NCI-H146 treated with DMSO at 0.1 percent for 48 hours (cell line): Measurements from ENCODE around the gene RPL15.

Experiments used
- DNase-seq: peaks from one replicate; lab custom pipeline; 2025; ENCODE audit not compliant: unreplicated experiment; lab: John Stamatoyannopoulos, UW

RPL15 gene

DNA sequence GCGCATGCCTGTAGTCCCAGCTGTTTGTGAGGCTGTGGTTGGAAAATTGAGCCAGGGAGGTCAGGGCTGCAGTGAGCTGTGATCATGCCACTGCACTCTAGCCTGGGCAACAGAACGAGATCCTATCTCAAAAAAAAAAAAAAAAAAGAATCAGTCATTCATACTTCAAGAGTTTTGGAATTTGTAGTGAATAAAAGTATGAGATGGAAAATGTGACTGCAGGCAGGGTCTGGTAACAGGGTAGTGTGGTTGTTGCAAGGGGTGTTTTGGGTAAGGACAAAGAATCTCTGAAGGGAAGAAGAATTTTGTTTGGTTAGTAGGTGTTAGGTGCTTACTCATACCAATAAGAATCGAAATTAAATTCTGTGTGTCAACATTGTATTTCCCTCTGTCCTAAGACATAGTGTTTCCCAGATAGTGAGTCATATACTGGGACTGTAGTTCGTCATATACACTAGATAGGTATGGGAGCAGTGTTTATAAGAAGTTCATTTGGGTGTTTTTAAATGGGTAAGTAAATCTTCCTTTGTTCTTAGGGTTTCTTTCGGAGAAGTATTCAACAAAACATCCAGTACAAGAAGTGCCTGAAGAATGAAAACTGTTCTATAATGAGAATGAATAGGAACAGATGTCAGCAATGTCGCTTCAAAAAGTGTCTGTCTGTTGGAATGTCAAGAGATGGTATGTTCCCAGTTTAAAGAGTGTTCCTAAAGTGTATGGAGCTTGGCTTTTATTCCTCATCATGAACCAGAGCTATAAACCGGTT, 42.4 kb downstream of the RPL15 start:
- DNase-seq, result no peak

DNA sequence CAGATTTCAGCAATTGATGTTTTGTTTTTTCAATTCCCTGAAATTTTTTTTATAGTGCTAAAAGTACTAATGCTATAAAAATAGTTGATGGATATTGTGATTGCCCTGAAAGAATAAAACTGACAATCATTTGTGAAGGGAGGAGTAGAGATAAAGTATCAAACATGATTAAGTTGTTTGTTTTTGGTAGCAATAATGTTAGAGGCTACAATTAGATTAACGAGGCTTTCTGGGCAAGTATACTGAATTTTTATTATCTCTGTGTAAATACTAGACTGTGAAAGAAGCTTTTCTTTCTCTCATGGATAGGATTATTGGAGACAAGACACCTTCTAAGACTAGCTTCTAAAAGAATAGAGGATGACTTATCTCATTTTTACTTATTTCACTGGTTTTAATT, 43.7 kb downstream of the RPL15 start:
- DNase-seq, result peak; percentile 45

DNA sequence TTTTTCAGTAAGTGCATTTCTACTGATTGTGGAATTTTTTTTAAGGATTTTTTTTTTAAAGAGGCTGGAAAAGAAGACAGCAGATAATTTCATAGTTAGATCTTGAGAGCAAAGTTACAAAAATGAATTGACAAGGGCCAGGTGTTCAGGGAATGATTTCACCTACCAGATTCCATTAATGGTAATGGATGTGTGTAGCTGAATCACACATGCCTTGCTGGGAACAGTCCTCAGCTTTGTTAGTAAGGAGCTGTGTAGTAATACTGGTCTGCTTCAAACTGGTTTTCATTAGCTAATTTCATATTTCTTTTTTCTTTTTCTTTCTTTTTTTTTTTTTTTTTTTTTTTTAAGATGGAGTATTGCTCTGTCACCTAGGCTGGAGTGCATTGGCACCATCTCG, 44.1 kb downstream of the RPL15 start:
- no peak for DNase-seq

DNA sequence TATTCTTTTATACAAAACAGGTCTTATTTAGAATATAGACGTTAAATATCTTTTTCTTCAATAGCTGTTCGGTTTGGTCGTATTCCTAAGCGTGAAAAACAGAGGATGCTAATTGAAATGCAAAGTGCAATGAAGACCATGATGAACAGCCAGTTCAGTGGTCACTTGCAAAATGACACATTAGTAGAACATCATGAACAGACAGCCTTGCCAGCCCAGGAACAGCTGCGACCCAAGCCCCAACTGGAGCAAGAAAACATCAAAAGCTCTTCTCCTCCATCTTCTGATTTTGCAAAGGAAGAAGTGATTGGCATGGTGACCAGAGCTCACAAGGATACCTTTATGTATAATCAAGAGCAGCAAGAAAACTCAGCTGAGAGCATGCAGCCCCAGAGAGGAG, 45.0 kb downstream of the RPL15 start:
- DNase-seq, result no peak

DNA sequence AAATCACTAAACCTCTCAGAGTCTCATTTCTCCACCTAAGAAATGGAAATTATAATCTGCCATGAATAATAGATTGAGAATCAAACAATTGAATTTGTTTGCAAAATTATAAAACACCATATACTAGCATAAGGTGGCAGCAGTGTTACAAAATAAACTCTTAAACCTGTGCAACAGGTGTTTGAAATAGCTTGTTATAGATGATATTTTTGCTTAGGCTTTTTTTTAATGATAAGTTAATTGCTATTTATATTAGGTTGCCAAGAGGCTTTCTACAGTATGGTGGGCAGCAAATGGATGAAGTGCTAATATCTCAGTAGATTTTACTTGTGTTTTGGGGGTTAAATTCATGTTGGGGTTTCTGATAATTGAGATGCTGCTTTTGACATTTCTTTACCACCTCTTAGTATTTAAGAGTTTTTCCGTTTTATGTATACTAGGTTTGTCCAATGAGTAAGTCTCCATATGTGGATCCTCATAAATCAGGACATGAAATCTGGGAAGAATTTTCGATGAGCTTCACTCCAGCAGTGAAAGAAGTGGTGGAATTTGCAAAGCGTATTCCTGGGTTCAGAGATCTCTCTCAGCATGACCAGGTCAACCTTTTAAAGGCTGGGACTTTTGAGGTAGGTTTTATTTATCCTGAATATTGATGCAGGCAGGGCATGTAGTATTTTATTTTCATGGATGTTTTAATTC, 47.8 kb downstream of the RPL15 start:
- DNase-seq, result no peak

DNA sequence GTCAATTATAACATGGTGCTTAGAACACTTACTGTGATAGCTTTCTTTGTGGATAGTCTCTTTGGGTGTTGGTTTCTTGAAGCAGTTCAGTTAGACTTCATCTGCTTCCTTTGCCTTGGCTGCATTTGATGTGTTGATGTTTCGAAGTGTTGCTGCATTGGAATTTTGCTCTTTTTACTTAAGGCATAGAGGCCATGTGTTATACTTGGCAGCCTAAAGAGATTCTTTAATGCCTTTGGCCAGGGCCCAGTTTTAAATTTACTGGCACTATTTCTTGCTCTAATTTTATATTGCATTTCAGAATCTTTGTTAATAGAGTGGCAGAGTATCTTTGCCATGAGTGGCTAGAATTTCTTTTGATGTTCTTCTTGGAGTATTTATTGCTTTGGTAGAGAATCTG, 49.4 kb downstream of the RPL15 start:
- no peak for DNase-seq

DNA sequence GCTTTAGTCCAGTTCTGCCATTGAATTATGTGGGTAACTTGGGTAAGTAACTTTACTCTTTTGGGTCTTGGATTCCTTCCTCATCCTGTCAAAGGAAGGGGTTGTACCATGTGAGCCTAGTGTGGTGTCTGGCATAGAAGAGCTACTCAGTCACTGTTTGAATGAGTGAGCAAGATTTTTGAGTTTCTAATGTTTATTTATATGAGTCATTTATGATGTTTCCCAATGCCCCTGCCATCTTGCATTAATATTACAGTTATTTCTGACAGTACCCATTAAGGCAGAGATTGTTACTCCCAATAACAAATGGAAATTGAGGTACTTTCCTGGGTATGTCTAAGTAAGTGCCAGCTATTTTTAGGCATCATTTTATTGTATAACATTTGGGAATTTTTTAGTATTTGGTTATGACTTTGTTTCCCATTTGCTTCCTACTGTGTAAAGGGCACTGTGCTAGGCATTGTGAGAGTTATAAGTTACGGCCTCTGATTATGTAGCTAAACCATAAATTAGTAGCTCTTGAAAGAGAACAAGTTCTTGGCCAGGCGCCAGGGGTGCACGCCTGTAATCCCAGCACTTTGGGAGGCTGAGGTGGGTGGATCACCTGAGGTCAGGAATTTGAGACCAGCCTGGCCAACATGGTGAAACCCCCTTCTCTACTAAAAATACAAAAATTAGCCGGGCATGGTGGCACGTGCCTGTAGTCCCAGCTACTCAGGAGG, 51.7 kb downstream of the RPL15 start:
- no peak for DNase-seq

DNA sequence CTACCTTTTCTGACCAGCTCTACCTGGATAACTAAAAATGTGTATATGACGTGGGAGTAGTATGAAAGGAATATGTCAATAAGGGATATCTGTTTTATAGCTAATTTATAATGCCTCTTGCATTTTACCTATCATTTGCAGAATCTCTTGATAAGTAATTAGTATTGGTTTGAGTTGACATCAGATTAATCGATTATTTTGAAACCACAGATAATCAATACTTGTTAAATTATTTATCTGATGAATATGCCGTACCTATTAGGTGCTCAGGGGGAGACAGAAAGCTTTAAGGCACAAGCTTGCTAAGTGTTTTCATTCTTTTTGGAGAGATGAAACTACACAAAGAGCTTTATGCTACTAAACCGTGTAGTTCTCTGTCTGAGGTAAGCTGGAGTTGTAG, 52.5 kb downstream of the RPL15 start:
- no peak for DNase-seq
